GM13977 (cell line): ENCODE measurements around the gene TP53I13.
"Not testable (repeated sequence)": the region's sequence is repeated elsewhere in the genome, so short reads cannot be mapped to it uniquely, and the experiment has no call there.

Experiments used
- DNase-seq: peaks from one replicate; pipeline ENCODE4 v3.0.0; 2012; ENCODE audit warnings: low spot score
- in situ Hi-C: fragments of 300-500 bp; cut with MboI; formaldehyde crosslinking; loops from one replicate; pipeline ENCODE4 v1.12.0; 2022; ENCODE audit warnings: low sequenced_read_pairs, low pct_unique_long_range_greater_than_20kb, mixed read lengths, inconsistent platforms; ENCODE audit not compliant: unreplicated experiment
- TF ChIP-seq, protein P1 (sequence below): IDR thresholded peaks from 2 replicates; pipeline ENCODE4 v1.5.1; 2012; ENCODE audit warnings: mild to moderate bottlenecking, control low read depth; ENCODE audit not compliant: insufficient read depth; ENCODE audit errors: extremely low read depth, missing control alignments

The TP53I13 gene

DNA sequence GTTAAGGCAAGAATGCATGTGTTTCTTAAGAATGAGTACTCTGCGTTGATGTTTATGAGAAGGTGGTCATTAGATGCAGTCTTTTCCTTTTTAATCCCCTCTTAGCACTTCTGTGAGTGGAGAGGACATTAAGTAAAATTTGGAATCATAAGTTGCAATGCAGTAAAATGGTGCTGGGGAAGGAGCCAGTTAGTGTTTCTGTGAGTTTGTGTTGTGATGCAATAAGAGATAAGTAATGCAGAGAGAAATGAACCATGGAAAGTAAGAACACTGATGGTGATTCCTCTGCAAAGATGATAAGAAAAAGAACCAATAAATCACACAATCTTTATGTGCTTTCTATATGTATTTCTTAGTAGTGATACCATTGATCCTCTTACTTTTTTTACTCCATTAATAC, 21.7 kb upstream of the TP53I13 start:
- DNase-seq: no peak
- TF ChIP-seq, protein P1, sequence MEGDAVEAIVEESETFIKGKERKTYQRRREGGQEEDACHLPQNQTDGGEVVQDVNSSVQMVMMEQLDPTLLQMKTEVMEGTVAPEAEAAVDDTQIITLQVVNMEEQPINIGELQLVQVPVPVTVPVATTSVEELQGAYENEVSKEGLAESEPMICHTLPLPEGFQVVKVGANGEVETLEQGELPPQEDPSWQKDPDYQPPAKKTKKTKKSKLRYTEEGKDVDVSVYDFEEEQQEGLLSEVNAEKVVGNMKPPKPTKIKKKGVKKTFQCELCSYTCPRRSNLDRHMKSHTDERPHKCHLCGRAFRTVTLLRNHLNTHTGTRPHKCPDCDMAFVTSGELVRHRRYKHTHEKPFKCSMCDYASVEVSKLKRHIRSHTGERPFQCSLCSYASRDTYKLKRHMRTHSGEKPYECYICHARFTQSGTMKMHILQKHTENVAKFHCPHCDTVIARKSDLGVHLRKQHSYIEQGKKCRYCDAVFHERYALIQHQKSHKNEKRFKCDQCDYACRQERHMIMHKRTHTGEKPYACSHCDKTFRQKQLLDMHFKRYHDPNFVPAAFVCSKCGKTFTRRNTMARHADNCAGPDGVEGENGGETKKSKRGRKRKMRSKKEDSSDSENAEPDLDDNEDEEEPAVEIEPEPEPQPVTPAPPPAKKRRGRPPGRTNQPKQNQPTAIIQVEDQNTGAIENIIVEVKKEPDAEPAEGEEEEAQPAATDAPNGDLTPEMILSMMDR: no peak
- in situ Hi-C loops: no loop called here

DNA sequence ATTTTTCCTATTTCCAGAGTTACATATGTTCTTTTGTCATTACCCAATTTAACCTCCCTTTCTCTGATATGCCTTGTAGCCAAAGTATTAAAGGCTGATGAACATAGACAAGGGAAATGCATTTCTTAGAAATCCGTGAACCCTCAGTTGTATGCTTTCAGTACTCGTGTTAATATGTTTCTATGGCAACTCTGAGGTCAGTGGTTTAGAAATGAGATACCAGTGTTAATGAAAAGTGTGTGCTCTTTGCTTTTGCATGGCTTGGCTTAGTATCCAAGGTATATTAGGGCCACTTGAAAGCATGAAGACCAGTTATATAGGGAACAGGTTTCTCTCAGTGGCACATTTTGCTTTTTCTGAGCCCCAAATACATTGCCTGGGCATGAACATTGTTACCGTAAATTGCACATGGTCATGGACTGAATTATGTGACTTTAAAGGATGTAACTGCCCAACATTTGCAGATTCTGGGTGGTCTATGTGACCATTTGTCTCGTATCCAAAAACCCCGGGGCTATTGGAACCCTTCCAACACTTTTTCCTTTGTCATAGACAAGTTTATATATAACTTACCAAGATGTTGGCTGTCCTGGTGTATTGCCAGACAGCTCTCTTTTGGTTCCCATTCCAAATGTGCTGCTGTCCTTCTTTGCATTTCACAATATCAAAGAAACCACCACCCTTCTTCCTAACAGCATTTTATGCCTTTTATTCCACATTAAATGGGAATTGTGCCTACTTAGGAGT, 19.2 kb upstream of the TP53I13 start:
- peak; percentile 73 for DNase-seq
- in situ Hi-C loops: no loop called here
- TF ChIP-seq, protein P1: no peak

DNA sequence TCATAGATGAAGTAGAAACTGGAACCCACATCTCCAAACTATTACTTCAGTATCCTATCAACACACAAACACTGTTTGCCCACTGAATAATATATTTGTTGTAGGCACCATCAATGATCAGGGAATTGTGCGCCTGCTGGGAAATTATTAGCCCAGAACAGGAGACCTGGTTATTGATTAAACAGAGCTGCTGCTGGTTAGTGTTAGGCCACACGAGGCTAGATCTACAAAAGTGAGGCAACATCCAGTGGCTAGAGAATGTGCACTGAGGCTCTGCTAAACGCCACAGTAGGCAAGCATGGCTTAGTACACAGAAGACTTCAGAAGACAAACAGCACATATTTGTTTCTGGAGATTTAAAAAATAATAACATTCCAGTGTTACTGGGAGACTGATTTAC, 12.7 kb upstream of the TP53I13 start:
- no peak for DNase-seq
- TF ChIP-seq, protein P1: no peak
- in situ Hi-C loops: no loop called here

DNA sequence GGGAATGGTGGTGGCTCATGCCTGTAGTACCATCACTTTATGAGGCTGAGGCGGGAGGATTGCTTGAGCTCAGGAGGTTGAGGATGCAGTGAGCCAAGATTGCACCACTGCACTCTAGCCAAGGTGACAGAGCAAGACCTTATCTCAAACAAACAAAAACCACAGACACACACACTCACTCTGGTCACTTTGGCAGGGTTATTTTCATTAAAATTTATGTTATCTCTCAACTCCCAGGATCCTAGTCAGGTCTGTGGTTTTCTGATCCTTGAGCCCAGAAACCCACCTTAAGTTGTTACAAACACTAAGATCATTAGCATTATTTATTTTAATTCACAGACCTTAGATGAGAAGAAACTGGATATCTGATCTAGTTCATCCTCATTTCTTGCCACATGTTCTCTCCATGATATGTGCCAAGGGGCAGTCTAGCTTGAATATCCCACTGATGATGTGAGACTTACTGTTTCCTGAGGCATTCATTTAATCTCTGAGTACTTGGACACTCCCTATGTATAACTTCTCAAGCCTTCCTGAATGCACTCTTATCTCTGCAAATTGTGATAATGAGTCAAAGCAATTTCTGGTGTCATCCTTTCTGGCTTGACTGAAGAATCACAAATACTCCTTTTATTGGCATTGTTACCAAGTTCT, 11.3 kb upstream of the TP53I13 start:
- in situ Hi-C loops: no loop called here
- no peak for DNase-seq
- TF ChIP-seq, protein P1: no peak

DNA sequence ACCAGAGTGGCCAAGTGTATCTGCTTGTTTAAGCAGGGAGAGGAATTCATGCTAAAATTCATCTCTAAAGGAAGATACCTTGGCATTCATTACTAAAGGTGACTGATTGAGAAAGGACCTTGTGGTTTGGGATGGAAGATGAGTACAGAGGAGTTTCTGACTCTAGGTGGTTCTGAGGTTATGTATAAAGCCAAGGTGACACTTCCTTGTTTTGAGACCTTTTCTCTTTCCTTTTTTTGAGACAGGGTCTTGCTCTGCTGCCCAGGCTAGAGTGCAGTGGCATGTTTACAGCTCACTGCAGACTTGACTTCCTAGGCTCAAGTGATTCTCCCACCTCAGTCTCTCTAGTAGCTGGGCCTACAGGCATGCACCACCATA, 10.8 kb upstream of the TP53I13 start:
- TF ChIP-seq, protein P1: no peak
- in situ Hi-C loops: no loop called here
- DNase-seq: no peak

DNA sequence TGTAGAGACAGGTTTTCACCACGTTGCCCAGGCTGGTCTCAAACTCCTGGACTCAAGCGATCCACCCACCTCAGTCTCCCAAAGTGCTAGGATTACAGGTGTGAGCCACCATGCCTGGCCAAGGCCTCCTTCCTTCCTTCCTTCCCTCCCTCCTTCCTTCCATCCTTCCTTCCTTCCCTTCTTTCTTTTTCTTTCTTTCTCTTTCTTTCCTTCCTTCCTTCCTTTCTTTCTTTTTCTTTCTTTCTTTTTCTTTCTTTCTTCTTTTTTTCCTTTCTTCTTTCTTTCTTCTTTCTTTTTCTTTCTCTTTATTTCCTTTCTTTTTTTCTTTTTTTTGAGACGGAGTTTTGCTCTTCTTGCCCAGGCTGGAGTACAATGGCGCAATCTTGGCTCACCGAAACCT, 10.4 kb upstream of the TP53I13 start:
- in situ Hi-C loops, DNase-seq: not testable (repeated sequence)

DNA sequence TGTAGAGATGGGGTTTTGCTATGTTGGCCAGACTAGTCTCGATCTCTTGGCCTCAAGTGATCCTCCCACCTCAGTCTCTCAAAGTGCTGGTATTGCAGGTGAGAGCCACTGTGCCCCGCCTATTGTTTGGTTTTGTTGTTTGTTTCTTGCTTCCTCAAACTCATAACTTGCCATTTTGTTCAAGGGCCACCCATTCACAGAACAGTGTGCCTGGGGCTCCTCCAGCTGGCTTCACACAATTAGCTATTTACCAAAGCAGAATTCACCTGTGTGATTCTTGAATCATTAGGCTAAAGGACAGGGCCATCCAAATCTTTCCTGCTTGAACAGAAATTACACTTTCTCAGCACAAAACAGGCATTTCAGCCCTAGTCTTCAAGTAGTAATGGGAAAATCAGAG, 8.9 kb upstream of the TP53I13 start:
- in situ Hi-C loops: no loop called here
- TF ChIP-seq, protein P1: no peak
- no peak for DNase-seq
